NCI-H2081 treated with DMSO at 0.1 percent for 48 hours (cell line): ENCODE data around the gene MYOG.

ENCODE experiments used
- DNase-seq: peaks from one replicate; lab custom pipeline; 2025; lab: John Stamatoyannopoulos, UW

MYOG gene

GRCh38 chr1:203090421-203091198, 4.8 kb upstream of the MYOG start:
- DNase-seq = no peak

- no peak for DNase-seq
Measured at GRCh38 chr1:203089651-203090045, 3.8 kb upstream of the MYOG start.

GRCh38 chr1:203089001-203089650, 3.3 kb upstream of the MYOG start:
- DNase-seq = no peak

- no peak for DNase-seq
Measured at GRCh38 chr1:203088441-203088840, 2.6 kb upstream of the MYOG start.

GRCh38 chr1:203086992-203087763, 1.4 kb upstream of the MYOG start:
- DNase-seq = no peak

- no peak for DNase-seq
Measured at GRCh38 chr1:203084588-203085527, 954 bp downstream of the MYOG start.

- no peak for DNase-seq
Measured at GRCh38 chr1:203083463-203083921, 2.3 kb downstream of the MYOG start.

GRCh38 chr1:203082571-203083462, 3.0 kb downstream of the MYOG start:
- no peak for DNase-seq

GRCh38 chr1:203082231-203082505, 3.6 kb downstream of the MYOG start:
- no peak for DNase-seq

GRCh38 chr1:203081465-203082230, 4.2 kb downstream of the MYOG start:
- no peak for DNase-seq

GRCh38 chr1:203080456-203080855, 5.4 kb downstream of the MYOG start:
- no peak for DNase-seq

- no peak for DNase-seq
Measured at GRCh38 chr1:203078478-203078877, 7.3 kb downstream of the MYOG start.

- no peak for DNase-seq
Measured at GRCh38 chr1:203077956-203078355, 7.9 kb downstream of the MYOG start.

GRCh38 chr1:203077367-203077766, 8.4 kb downstream of the MYOG start:
- no peak for DNase-seq

GRCh38 chr1:203076031-203076511, 9.7 kb downstream of the MYOG start:
- DNase-seq = no peak

- no peak for DNase-seq
Measured at GRCh38 chr1:203075236-203076030, 10.4 kb downstream of the MYOG start.

- no peak for DNase-seq
Measured at GRCh38 chr1:203074610-203075009, 11.2 kb downstream of the MYOG start.

- DNase-seq = no peak
Measured at GRCh38 chr1:203073469-203073868, 12.3 kb downstream of the MYOG start.

GRCh38 chr1:203072911-203073310, 12.9 kb downstream of the MYOG start:
- DNase-seq = no peak
